Muscle layer of duodenum (tissue), 2 donors: ENCODE data around the gene C1QTNF12.

Experiments
- H3K27ac ChIP-seq: one replicate; pipeline ENCODE4 v1.7.0; 2013; ENCODE audit warnings: mild to moderate bottlenecking, low read length
- H3K27me3 ChIP-seq: one replicate; pipeline ENCODE4 v1.7.0; 2013; ENCODE audit warnings: low read depth, mild to moderate bottlenecking, control low read depth, low read length
- H3K36me3 ChIP-seq, 2 donors: one replicate each; pipeline ENCODE4 v1.7.0; 2013; ENCODE audit warnings: low read length in 2 of 2, control low read depth in 1 of 2, mild to moderate bottlenecking in 1 of 2; ENCODE audit not compliant: insufficient read depth in 2 of 2, control insufficient read depth in 1 of 2
- H3K4me1 ChIP-seq, 2 donors: one replicate each; pipeline ENCODE4 v1.7.0; 2013; ENCODE audit warnings: low read length in 2 of 2, mild to moderate bottlenecking in 2 of 2, control low read depth in 1 of 2, moderate library complexity in 1 of 2; ENCODE audit not compliant: insufficient read depth in 2 of 2, control insufficient read depth in 1 of 2
- H3K4me3 ChIP-seq, 2 donors: one replicate each; pipeline ENCODE4 v1.7.0; 2013; ENCODE audit warnings: low read length in 2 of 2, low read depth in 1 of 2, mild to moderate bottlenecking in 1 of 2
- H3K9me3 ChIP-seq, 2 donors: one replicate each; pipeline ENCODE4 v1.7.0; 2013; ENCODE audit warnings: low read length in 2 of 2, control low read depth in 1 of 2, mild to moderate bottlenecking in 1 of 2; ENCODE audit not compliant: control insufficient read depth in 1 of 2
- donor health status: healthy.

The C1QTNF12 gene

GRCh38 chr1:1222575-1223225, 23.8 kb downstream of the C1QTNF12 start:
- Histone ChIP-seq H3K9me3 (no peaks in the 10 kb centered on the region), H3K4me1 (no peaks in the 10 kb centered on the region), H3K27me3 (no peaks in the 10 kb centered on the region), H3K4me3 (no peak overlapping the region), H3K27ac (no peak overlapping the region), H3K36me3 (peaks cover 35 to 82% of the 10 kb centered on the region in 2 donors)

GRCh38 chr1:1221887-1222574, 24.5 kb downstream of the C1QTNF12 start:
- H3K9me3 ChIP-seq: no peaks in the 10 kb centered on the region
- peaks cover 33 to 82% of the 10 kb centered on the region in 2 donors for H3K36me3 ChIP-seq
- no peaks in the 10 kb centered on the region for H3K27me3 ChIP-seq
- no peak overlapping the region for H3K4me3 ChIP-seq
- no peak overlapping the region for H3K27ac ChIP-seq
- H3K4me1 ChIP-seq: no peaks in the 10 kb centered on the region

DNA sequence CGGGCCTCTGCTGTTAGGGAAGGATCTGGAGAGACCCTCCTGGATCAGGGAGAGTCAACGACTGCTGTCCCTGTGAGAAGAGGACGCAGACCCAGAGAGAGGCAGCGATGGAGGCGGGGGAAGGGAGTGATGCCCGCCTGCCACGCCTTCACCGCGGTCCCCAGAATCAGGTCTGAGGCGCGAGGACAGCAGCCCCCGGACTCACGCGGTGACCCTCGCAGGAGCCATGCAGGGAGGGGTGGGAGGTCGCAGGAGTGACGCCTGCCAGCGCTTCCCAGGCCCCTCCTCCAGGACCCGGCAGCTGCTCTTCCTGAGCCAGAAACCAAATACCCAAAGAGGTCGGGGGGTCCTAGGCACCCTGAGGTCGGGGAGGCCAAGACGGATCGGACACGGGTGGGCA, 26.3 kb downstream of the C1QTNF12 start:
- Histone ChIP-seq H3K27ac (no peak overlapping the region), H3K36me3 (peaks cover 33 to 73% of the 10 kb centered on the region in 2 donors), H3K4me3 (no peak overlapping the region), H3K9me3 (no peaks in the 10 kb centered on the region), H3K27me3 (no peaks in the 10 kb centered on the region), H3K4me1 (no peaks in the 10 kb centered on the region)

DNA sequence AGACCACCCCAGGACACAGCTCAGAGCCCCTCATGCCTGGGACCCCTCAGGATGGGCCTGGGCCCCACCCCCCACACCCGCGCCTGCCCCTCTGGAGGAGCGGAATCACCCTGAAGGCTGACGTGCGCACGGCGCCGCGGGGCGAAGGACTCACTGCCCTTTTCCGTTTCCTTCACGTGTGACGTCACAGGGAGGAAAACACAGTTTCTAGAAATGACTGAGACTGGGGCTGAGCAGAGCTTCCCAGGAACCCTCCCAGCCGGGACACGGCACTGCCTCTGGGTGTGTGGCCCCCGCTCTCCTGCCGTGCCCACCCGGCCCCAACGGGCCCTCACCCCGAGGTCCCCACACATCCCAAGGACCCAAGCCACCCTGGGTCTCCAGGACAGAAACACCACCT, 27.2 kb downstream of the C1QTNF12 start:
- Histone ChIP-seq H3K27me3 (no peaks in the 10 kb centered on the region), H3K9me3 (no peaks in the 10 kb centered on the region), H3K4me1 (no peaks in the 10 kb centered on the region), H3K27ac (no peak overlapping the region), H3K36me3 (peaks cover 27 to 71% of the 10 kb centered on the region in 2 donors), H3K4me3 (no peak overlapping the region)

GRCh38 chr1:1218524-1219200, 27.9 kb downstream of the C1QTNF12 start:
- Histone ChIP-seq H3K27ac (no peak overlapping the region), H3K27me3 (no peaks in the 10 kb centered on the region), H3K4me3 (no peak overlapping the region), H3K36me3 (peaks cover 27 to 71% of the 10 kb centered on the region in 2 donors), H3K9me3 (no peaks in the 10 kb centered on the region), H3K4me1 (no peaks in the 10 kb centered on the region)

- Histone ChIP-seq H3K36me3 (peaks cover 22 to 64% of the 10 kb centered on the region in 2 donors), H3K27me3 (no peaks in the 10 kb centered on the region), H3K9me3 (no peaks in the 10 kb centered on the region), H3K27ac (no peak overlapping the region), H3K4me3 (no peak overlapping the region), H3K4me1 (no peaks in the 10 kb centered on the region)
These were observed 28.6 kb downstream of the C1QTNF12 start for GRCh38 chr1:1217621-1218523.

DNA sequence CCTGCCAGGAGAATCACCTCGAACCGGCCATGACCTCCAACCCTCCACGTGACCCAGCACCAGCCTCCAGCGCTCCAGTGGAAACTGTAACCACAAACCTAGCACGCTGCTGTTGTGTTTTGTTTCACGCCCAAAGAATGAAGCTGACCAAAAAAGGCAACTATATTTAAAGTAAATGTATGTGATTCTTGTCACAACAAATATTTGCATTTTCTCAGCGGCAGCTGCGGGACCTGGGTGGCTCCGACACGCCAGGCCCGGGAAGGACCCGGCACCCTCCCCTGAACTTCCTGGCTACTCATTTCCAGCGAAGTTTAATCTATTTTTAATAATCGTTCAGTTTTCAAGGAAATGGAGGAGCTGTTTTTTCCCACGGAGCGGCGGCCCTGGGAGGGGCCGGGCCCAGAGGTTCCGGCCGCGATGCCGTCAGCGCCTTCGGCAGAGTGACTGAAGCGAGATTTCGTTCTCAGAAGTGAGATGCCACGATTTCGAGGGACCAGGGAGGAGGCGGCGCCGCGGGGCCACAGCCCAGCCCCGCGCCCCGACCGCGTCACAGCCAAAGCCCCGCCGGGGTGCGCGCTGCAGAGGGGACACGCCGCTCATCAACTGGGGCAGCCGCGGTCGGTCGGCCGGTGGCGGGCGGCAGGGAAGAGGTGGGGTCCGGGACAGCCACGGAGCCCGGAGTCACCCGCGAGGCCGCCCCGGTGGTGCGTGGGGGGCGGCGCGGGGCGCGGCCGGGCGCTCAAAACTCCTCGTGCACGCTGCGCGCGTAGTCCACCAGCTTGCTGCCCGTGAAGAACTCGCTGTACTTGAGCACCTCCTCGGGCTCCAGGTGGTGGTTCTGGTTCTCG, 29.5 kb downstream of the C1QTNF12 start:
- Histone ChIP-seq H3K9me3 (no peaks in the 10 kb centered on the region), H3K36me3 (peaks cover 19 to 56% of the 10 kb centered on the region in 2 donors), H3K27ac (no peak overlapping the region), H3K4me3 (no peak overlapping the region), H3K27me3 (no peaks in the 10 kb centered on the region), H3K4me1 (no peaks in the 10 kb centered on the region)

DNA sequence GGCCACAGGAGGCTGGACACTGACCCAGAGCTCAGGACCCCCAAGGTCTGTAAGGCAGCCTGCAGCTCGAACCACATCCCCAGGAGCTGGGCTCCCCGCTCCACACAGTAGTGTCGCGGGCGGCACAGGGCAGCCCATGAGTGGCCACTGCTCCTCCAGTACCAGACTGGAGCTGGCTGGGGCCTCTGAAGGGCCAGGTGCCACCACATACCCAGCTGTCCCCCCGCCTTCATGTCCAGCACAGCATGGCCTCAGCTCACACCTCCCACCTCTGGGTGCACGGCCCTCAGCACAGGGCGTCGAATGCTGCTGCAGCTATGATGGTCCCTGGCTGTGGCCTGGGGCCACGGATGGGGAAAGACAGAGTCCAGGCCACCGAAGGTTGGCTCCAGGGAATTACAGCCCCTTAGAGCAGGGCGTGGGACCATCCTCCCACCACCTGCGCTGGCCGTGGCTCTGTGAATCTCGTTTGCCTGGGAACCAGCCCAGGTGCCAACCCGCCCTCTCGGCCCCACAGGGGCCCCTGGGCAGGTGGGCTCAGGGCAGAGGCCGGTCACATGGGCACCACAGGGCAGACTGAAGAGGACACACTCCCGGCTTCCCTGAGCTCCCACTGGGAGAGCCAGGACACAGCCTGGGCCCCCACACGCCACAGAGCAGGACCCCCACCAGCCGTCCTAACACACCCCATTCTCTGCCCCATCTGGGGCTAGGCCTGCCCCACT, 30.5 kb downstream of the C1QTNF12 start:
- Histone ChIP-seq H3K27me3 (no peaks in the 10 kb centered on the region), H3K4me3 (no peak overlapping the region), H3K36me3 (peaks cover 17 to 46% of the 10 kb centered on the region in 2 donors), H3K9me3 (no peaks in the 10 kb centered on the region), H3K27ac (no peak overlapping the region), H3K4me1 (no peaks in the 10 kb centered on the region)

- H3K4me1 ChIP-seq: no peaks in the 10 kb centered on the region
- no peak overlapping the region for H3K27ac ChIP-seq
- H3K27me3 ChIP-seq: no peaks in the 10 kb centered on the region
- peaks cover 9 to 38% of the 10 kb centered on the region in 2 donors for H3K36me3 ChIP-seq
- H3K4me3 ChIP-seq: no peak overlapping the region
- H3K9me3 ChIP-seq: no peaks in the 10 kb centered on the region
These were observed 31.3 kb downstream of the C1QTNF12 start for GRCh38 chr1:1215080-1215676.
